Frontal cortex (tissue), 1 donor: ENCODE measurements around the gene KANSL1. TPM values are rescaled to one million over a fixed set of nuclear protein-coding genes. Genes with fewer than 3 reads are reported as not detected.

Experiments
- small RNA-seq: library from RNA; depleted of rRNA; stranded (forward); fragments of <200 nt; gene quantifications from one replicate; pipeline ENCODE3, GENCODE V24; 2014
- total RNA-seq: library from RNA; depleted of rRNA; stranded (reverse); fragments of >200 nt; gene quantifications from one replicate; pipeline ENCODE4 v1.2.3, GENCODE V29; 2014

KANSL1 gene
- total RNA-seq, 1 donor from 2014 or later, result 113 TPM

Small RNA genes within 50 kb of the gene (small RNA-seq; reads per million reads assigned to genes)
- gene RF00019, result not detected

Other genes starting within 250 kb of the KANSL1 start
- gene STH, start 194.2 kb downstream of the KANSL1 start, total RNA-seq, result 2.0 TPM
- 6.1 TPM for gene LRRC37A, start 101.7 kb upstream of the KANSL1 start, total RNA-seq
- 20.0 TPM for gene ARL17B, start 168.3 kb upstream of the KANSL1 start, total RNA-seq